Fibroblast of pulmonary artery (primary cell): ENCODE data around the gene RPTOR.

Experiments
- DNase-seq: peaks from one replicate; pipeline ENCODE4 v3.0.0-alpha.2; 2010; ENCODE audit warnings: low read depth
- H3K4me3 ChIP-seq: replicated peaks from 2 replicates; pipeline ENCODE4 v1.5.1; 2011; ENCODE audit warnings: low read depth, mild to moderate bottlenecking, control low read depth, low read length, moderate library complexity
- CTCF ChIP-seq: IDR thresholded peaks from 2 replicates; pipeline ENCODE4 v1.5.1; 2011; ENCODE audit warnings: mild to moderate bottlenecking, control low read depth, low read length, inconsistent platforms; ENCODE audit errors: missing control alignments

Gene RPTOR

GRCh38 chr17:80997424-80998117 is 452.9 kb downstream of the RPTOR start:
- no peak overlapping the region for H3K4me3 ChIP-seq
- no peak for DNase-seq
- TF ChIP-seq CTCF, result no peak

- H3K4me3 ChIP-seq, result no peak overlapping the region
- no peak for DNase-seq
- no peak for TF ChIP-seq CTCF
Measured at GRCh38 chr17:80998118-80998747, 453.6 kb downstream of the RPTOR start.

- TF ChIP-seq CTCF, result no peak
- no peak for DNase-seq
- no peak overlapping the region for H3K4me3 ChIP-seq
Measured at GRCh38 chr17:80998748-80999535, 454.3 kb downstream of the RPTOR start.

- no peak for TF ChIP-seq CTCF
- H3K4me3 ChIP-seq, result no peak overlapping the region
- DNase-seq, result no peak
Measured at GRCh38 chr17:80999536-81000333, 455.1 kb downstream of the RPTOR start.

GRCh38 chr17:81000334-81000630 is 455.6 kb downstream of the RPTOR start:
- no peak overlapping the region for H3K4me3 ChIP-seq
- TF ChIP-seq CTCF, result no peak
- no peak for DNase-seq

- DNase-seq, result no peak
- H3K4me3 ChIP-seq, result no peak overlapping the region
- TF ChIP-seq CTCF, result no peak
Measured at GRCh38 chr17:81000631-81001357, 456.2 kb downstream of the RPTOR start.
